Measurements from ENCODE around the gene KLF6.

DNA sequence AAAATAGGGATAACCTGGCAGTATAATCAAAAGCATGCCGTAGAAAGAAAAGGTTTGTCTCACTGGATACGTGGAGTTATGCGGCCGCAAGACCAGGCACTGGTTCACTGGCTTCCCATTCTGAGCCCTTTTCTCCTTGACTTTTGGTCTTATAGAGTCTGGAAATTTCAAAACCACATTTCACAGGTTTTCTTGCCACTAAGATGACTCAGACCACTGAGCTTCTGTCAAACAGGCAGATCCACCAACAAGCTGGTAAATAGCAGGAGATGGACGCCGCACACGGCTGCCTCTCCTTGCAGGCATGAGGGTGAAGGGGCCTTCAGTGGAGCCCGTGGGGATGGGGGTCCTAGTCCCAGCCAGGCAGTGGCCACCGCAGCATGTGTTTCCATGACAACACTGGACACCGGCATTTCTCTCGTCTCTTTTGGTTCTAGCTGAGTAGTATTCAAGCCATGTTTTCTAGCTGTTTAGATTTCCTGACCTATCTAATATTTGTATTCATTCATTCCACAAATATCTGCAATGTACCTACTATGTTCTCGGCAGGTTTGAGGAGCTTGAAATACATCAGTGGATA is 55.5 kb downstream of the KLF6 start:
- TF ChIP-seq, protein P1, sequence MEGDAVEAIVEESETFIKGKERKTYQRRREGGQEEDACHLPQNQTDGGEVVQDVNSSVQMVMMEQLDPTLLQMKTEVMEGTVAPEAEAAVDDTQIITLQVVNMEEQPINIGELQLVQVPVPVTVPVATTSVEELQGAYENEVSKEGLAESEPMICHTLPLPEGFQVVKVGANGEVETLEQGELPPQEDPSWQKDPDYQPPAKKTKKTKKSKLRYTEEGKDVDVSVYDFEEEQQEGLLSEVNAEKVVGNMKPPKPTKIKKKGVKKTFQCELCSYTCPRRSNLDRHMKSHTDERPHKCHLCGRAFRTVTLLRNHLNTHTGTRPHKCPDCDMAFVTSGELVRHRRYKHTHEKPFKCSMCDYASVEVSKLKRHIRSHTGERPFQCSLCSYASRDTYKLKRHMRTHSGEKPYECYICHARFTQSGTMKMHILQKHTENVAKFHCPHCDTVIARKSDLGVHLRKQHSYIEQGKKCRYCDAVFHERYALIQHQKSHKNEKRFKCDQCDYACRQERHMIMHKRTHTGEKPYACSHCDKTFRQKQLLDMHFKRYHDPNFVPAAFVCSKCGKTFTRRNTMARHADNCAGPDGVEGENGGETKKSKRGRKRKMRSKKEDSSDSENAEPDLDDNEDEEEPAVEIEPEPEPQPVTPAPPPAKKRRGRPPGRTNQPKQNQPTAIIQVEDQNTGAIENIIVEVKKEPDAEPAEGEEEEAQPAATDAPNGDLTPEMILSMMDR (conservative IDR thresholded peaks at IDR 0.05 in 1 of 2, IDR thresholded peaks at IDR 0.05 in 1 of 2; ENCODE audit: low read depth in 1 of 2, low read length in 2 of 2) = no peak
- no peak for TF ChIP-seq EZH2 (IDR thresholded peaks at IDR 0.05; ENCODE audit: low read length, missing control alignments)

Data from fibroblast of lung (primary cell).